HEK293 (cell line): ENCODE data around the gene BAZ1A.

ENCODE experiments used
- MZF1 ChIP-seq: fragments of 450-650 bp; formaldehyde crosslinking; IDR thresholded peaks from 2 replicates; pipeline ENCODE4 v1.5.1; 2017; ENCODE audit warnings: missing biosample characterization, missing genetic modification characterization, borderline replicate concordance
- ZBTB21 ChIP-seq: fragments of 450-650 bp; formaldehyde crosslinking; IDR thresholded peaks from 2 replicates; pipeline ENCODE4 v1.5.1; 2017; ENCODE audit warnings: missing biosample characterization, missing genetic modification characterization
- ZNF138 ChIP-seq: fragments of 450-650 bp; formaldehyde crosslinking; IDR thresholded peaks from 2 replicates; pipeline ENCODE4 v1.5.1; 2016; ENCODE audit warnings: missing biosample characterization, missing genetic modification characterization, borderline replicate concordance
- ZNF274 ChIP-seq, 2 experiments: fragments of 200-500 bp in 1 of 2; fragments of 450-650 bp in 1 of 2; sonication (Bioruptor generic) in 1 of 2; formaldehyde crosslinking in 1 of 2; IDR thresholded peaks; 2 replicates each; pipeline versions ENCODE4 v1.5.1 to v1.6.1; 2014 to 2016; ENCODE audit warnings: borderline replicate concordance in 1 of 2, inconsistent platforms in 1 of 2, low read length in 1 of 2, missing biosample characterization in 1 of 2, missing genetic modification characterization in 1 of 2
- ZNF558 ChIP-seq: fragments of 450-650 bp; formaldehyde crosslinking; IDR thresholded peaks from 2 replicates; pipeline ENCODE4 v1.5.1; 2016; ENCODE audit warnings: missing biosample characterization, missing genetic modification characterization
- ZNF660 ChIP-seq: fragments of 450-650 bp; IDR thresholded peaks from 2 replicates; pipeline ENCODE4 v1.5.1; 2018; ENCODE audit warnings: missing biosample characterization, mild to moderate bottlenecking, missing genetic modification characterization
- ZSCAN16 ChIP-seq: fragments of 450-650 bp; formaldehyde crosslinking; IDR thresholded peaks from 2 replicates; pipeline ENCODE4 v1.5.1; 2016; ENCODE audit warnings: missing biosample characterization, missing genetic modification characterization
- TF ChIP-seq, protein P1 (sequence below): fragments of 450-650 bp; formaldehyde crosslinking; IDR thresholded peaks from 2 replicates; pipeline ENCODE4 v1.5.1; 2016; ENCODE audit warnings: missing biosample characterization, missing genetic modification characterization
- TF ChIP-seq, protein P2 (sequence below): fragments of 450-650 bp; formaldehyde crosslinking; IDR thresholded peaks from 2 replicates; pipeline ENCODE4 v1.5.1; 2016; ENCODE audit warnings: missing biosample characterization, missing genetic modification characterization, low read depth

DNA sequence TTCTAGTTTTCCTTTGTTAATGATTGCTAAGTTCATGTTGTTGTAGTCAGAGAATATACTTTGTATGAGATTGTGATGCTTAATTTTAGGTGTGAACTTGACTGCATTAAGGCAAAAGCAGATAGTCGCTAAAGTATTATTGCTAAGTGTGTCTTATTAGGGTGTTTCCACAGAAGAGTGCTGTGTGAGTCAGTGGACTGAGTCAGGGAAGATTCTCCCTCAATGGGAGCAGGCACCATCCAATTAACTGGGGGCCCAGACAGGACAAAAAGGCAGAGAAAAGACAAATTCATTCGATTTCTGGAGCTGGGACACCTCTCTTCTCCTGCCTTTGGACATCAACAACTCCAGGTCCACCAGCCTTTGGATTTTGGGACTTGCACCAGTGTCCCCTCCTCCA is 48.5 kb downstream of the BAZ1A start:
- no peak for TF ChIP-seq ZNF274 (IDR thresholded peaks at IDR 0.05; ENCODE audit: low read length)
- TF ChIP-seq ZNF274 (tag by site-specific recombination; IDR thresholded peaks at IDR 0.05; ENCODE audit: borderline replicate concordance): no peak
- TF ChIP-seq, protein P1, sequence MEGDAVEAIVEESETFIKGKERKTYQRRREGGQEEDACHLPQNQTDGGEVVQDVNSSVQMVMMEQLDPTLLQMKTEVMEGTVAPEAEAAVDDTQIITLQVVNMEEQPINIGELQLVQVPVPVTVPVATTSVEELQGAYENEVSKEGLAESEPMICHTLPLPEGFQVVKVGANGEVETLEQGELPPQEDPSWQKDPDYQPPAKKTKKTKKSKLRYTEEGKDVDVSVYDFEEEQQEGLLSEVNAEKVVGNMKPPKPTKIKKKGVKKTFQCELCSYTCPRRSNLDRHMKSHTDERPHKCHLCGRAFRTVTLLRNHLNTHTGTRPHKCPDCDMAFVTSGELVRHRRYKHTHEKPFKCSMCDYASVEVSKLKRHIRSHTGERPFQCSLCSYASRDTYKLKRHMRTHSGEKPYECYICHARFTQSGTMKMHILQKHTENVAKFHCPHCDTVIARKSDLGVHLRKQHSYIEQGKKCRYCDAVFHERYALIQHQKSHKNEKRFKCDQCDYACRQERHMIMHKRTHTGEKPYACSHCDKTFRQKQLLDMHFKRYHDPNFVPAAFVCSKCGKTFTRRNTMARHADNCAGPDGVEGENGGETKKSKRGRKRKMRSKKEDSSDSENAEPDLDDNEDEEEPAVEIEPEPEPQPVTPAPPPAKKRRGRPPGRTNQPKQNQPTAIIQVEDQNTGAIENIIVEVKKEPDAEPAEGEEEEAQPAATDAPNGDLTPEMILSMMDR (tag by site-specific recombination): no peak
- TF ChIP-seq, protein P2, sequence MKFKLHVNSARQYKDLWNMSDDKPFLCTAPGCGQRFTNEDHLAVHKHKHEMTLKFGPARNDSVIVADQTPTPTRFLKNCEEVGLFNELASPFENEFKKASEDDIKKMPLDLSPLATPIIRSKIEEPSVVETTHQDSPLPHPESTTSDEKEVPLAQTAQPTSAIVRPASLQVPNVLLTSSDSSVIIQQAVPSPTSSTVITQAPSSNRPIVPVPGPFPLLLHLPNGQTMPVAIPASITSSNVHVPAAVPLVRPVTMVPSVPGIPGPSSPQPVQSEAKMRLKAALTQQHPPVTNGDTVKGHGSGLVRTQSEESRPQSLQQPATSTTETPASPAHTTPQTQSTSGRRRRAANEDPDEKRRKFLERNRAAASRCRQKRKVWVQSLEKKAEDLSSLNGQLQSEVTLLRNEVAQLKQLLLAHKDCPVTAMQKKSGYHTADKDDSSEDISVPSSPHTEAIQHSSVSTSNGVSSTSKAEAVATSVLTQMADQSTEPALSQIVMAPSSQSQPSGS (tag by site-specific recombination): no peak
- no peak for TF ChIP-seq ZNF558 (tag by site-specific recombination)
- no peak for TF ChIP-seq ZNF138 (tag by site-specific recombination)
- no peak for TF ChIP-seq ZSCAN16 (tag by site-specific recombination)
- TF ChIP-seq ZNF660 (tag by site-specific recombination): no peak
- TF ChIP-seq ZBTB21: no peak
- TF ChIP-seq MZF1 (tag by site-specific recombination): no peak
